Muscle of back (tissue), 13 donors: ENCODE results near the gene ST6GALNAC6. TPM values are rescaled to one million over a fixed set of nuclear protein-coding genes. Genes with fewer than 3 reads are reported as not detected.
A peak's percentile ranks its signal among the peaks of the same experiment; 100 is the strongest.

Experiments
- DNase-seq, 3 donors: peaks; one replicate each; pipeline versions ENCODE4 v3.0.0 to v3.0.0-alpha.2; 2013
- long read RNA-seq, 9 donors: transcript quantifications; one replicate each; lab custom pipeline, GENCODE V29; 2026
- polyA plus RNA-seq, 10 donors: library from polyadenylated mRNA; unstranded; fragments of 120-200 nt; gene quantifications; one replicate each; pipeline ENCODE4 v1.2.1, GENCODE V29; 2013; ENCODE audit not compliant: insufficient read length in 10 of 10

The ST6GALNAC6 gene
- 10 to 100 TPM; 40.4 to 58.5 (median 46.6) TPM for polyA plus RNA-seq
- long read RNA-seq, donor 1, transcript ST6GALNAC6-204 (6 exons, 2,406 nt), result major isoform, 9 of 16 reads
- long read RNA-seq, donor 1, transcript ST6GALNAC6-205 (7 exons, 2,460 nt), result minor isoform, 5 of 16 reads
- long read RNA-seq, donor 1, partial matches to known transcripts, result 0 of 16 reads
- long read RNA-seq, donor 1, other reads (novel, unspliced or antisense), result 0 of 16 reads
- long read RNA-seq, donor 2, transcript ST6GALNAC6-204 (6 exons, 2,406 nt), result minor isoform, 5 of 15 reads
- long read RNA-seq, donor 2, transcript ST6GALNAC6-205 (7 exons, 2,460 nt), result major isoform, 8 of 15 reads
- long read RNA-seq, donor 2, partial matches to known transcripts, result 0 of 15 reads
- long read RNA-seq, donor 2, other reads (novel, unspliced or antisense), result 0 of 15 reads
- long read RNA-seq, donor 3, partial matches to known transcripts, result 0 of 1 reads
- long read RNA-seq, donor 3, other reads (novel, unspliced or antisense), result 0 of 1 reads
- long read RNA-seq, donor 4, transcript ST6GALNAC6-204 (6 exons, 2,406 nt), result major isoform, 9 of 14 reads
- long read RNA-seq, donor 4, partial matches to known transcripts, result 0 of 14 reads
- long read RNA-seq, donor 4, other reads (novel, unspliced or antisense), result 0 of 14 reads
- long read RNA-seq, donor 5, transcript ST6GALNAC6-205 (7 exons, 2,460 nt), result major isoform, 7 of 13 reads
- long read RNA-seq, donor 5, partial matches to known transcripts, result 0 of 13 reads
- long read RNA-seq, donor 5, other reads (novel, unspliced or antisense), result 0 of 13 reads
- long read RNA-seq, donor 6, transcript ST6GALNAC6-204 (6 exons, 2,406 nt), result major isoform, 5 of 13 reads
- long read RNA-seq, donor 6, partial matches to known transcripts, result 0 of 13 reads
- long read RNA-seq, donor 6, other reads (novel, unspliced or antisense), result 0 of 13 reads
- long read RNA-seq, donor 7, transcript ST6GALNAC6-204 (6 exons, 2,406 nt), result major isoform, 7 of 12 reads
- long read RNA-seq, donor 7, partial matches to known transcripts, result 0 of 12 reads
- long read RNA-seq, donor 7, other reads (novel, unspliced or antisense), result 0 of 12 reads
- long read RNA-seq, donor 8, partial matches to known transcripts, result 0 of 5 reads
- long read RNA-seq, donor 8, other reads (novel, unspliced or antisense), result 0 of 5 reads
- long read RNA-seq, donor 9, partial matches to known transcripts, result 0 of 1 reads
- long read RNA-seq, donor 9, other reads (novel, unspliced or antisense), result 0 of 1 reads

DNA sequence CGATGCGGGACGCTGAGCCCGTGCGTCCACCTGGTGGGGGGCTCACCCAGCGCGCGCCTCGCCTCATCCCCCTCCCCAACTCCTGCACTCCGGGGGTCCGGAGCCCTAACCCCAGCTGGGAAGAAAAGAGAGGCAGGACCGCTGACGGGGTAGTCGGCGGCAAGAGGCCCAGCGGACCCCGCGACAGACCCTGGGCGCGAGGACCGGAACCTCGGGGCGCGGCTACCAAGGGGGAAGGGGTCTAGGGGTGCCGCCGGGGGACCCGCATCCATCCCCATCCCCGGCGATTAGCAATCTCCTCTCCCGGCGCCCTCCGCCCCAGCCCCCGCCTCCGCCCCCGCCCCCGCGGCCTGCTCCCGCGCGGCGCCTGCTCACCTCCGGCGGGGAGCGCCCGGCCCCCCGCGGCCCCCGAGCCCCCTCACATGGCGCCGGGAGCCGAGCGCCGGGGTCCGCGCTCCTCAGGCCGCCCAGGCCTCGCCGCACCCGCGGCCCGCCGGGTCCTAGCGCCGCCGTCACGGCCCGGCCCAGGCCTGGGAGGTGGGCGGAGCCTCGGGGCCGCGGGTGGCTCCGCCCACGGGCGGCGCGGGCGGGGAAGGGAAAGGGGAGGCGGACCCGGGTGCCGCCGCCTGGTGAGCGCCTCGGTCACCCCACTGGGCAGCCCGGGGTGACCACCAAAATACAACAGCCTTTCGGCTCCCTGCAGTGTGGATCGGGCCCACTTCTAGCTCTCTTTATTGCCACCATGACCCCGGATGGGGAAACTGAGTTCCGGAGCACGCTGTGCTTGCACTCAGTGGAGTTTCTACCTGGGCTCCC lies at the start of gene ST6GALNAC6:
TSS of gene ST6GALNAC6 (minus strand) at position 476 of the 816 bp plus-strand sequence. CDS start 1,622 bp downstream, outside the sequence.
- DNase-seq, result peak; percentile 82 to 90 (median 88)

- no peak for DNase-seq
Measured at GRCh38 chr9:127947841-127948710, 48.7 kb upstream of the ST6GALNAC6 start.

DNA sequence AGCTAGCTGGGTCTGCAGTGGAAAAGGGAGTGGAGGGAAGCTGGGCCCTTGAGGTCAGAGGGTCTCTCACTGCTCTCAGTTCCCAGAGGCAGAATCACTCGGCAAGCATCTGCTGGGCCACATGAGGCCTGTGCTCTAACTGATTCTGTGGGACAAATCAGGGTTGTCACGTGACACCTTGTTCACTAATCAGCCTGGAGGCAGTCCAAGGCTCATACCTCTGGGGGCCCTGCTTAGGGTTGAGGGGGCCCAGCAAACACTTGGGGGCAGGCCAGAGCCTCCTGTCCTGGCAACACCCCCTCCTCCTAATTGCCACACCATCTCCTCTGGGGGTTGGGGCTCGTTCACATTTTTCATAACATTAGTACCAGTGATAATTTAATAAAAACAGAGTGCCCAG lies 47.3 kb upstream of the ST6GALNAC6 start:
- DNase-seq, result no peak

GRCh38 chr9:127945942-127946341 lies 46.5 kb upstream of the ST6GALNAC6 start:
- DNase-seq, result no peak

- DNase-seq, result no peak
Measured at GRCh38 chr9:127945338-127945737, 45.9 kb upstream of the ST6GALNAC6 start.

DNA sequence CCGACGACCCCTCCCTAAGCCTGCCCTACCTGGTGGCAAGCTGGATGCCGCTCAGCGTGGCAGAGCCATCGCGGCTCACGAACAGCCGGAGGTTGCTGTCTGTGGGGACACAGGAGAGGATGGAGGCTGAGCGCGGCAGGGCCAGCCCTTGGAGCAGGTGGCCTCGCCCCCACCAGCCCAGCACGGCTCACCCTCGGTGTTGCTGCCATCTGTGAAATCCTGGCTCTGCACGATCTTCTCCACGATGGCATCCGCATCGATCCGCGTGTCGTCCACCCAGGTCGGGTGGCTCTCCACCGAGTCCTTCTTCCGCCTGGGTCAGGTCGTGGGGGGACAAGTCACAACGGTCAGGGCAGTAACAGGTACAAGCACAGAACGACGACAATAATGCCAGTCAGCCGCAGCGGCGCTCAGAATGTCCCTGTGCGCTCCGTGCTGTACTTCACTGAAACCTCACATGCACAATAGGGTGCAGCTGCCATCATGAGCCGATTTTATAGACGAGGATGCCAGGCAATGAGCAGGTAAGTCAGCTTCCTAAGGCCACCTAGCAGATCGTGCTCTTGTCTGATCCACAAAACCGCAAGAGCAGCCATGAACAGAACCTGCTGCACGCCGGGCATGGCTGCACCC lies 45.3 kb upstream of the ST6GALNAC6 start:
- DNase-seq, result no peak

GRCh38 chr9:127943731-127944144 lies 44.3 kb upstream of the ST6GALNAC6 start:
- peak in 2 of 3 donors; percentile 78 to 83 for DNase-seq

DNA sequence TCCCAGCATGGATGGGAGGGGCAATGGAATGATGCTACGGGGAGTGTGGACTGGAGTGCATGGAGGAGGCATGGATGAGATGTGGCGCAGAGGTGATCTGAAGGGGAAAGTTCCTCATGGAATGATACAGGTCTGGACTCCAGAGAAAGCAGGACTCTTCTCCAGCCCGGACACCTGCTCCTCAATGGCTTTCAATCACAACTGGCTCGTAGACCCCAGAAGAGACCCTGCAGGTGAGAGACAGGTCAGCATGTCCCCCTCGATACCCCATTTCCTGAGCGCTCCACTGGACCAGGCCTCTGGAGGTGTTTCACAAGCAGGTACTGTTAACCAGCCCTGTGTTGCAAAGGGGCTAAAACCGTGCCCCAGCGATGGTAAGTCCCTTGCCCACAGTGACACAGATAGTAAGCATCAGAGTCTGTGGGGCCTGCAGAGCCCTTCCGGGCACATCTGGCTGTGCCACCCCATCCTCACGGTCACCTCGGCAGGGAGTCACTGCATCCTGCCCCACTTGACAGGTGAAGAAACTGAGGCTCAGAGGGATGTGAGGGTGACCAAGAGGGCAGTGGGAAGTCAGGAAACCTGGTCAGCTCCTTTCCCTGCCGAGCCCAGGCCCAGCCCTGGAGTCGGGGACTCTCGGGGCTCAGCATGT lies 43.7 kb upstream of the ST6GALNAC6 start:
- no peak for DNase-seq

DNA sequence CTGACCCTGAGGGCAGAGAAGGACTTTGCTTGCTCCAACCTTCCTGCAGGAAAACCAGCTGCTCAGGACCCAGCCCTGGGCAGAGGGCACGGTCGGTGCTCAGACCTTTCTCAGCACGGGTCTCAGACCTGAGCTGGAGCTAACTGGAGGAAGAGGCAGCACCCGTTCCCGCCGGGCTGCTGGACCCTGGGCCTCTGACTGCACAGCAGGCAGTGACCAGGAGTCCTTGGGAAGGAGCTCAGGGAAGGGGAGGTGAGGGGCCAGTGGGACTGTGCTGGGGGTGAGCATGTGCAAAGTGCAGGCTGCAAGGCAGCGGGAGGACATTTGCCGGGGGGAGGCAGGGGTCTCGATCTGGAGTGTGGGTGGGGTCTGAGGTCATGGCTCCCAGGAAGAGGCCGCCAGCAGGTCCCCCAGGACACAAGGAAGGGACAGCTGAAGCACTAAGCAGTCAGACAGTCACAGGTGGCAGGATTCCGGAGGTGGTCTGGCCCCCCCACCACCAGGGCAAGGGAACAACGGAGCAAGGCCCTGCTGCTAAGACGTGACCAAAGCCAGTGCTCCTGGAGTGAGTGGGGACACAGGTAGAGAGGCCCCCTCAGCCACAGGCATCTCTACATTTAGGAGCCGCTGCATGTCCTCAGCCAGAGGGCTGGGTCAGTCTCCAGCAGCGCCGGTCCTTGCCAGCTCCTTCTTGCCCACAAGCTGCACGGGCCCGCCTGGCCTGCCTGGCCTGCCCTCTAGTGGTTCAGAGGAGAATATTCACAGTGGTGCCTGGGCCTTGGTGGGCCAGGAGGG lies 43.0 kb upstream of the ST6GALNAC6 start:
- peak in 2 of 3 donors; percentile 55 to 79 for DNase-seq

GRCh38 chr9:127941961-127942215 lies 42.5 kb upstream of the ST6GALNAC6 start:
- DNase-seq, result no peak

GRCh38 chr9:127941062-127941960 lies 41.9 kb upstream of the ST6GALNAC6 start:
- DNase-seq, result no peak

DNA sequence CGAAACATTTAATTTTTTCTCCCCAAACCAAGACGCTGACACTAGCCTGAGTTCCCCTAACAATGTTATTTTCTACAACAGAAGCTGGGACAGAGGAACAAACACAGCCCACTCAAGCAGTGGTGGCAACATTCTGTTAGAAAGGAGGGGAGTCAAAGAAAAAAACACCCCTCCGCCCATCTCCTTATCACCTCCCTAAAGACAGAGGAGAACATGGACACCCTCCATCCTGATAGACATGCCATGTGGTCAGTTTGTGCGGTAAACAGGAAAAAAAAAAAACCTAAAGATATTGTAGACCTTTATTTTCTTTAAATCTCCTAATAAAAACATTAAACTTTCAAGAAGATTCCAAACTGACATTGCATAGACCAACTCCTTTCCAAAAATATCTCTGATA lies 41.2 kb upstream of the ST6GALNAC6 start:
- DNase-seq, result no peak

GRCh38 chr9:127938298-127938690 lies 38.9 kb upstream of the ST6GALNAC6 start:
- DNase-seq, result peak in 1 of 3 donors; percentile 75

DNA sequence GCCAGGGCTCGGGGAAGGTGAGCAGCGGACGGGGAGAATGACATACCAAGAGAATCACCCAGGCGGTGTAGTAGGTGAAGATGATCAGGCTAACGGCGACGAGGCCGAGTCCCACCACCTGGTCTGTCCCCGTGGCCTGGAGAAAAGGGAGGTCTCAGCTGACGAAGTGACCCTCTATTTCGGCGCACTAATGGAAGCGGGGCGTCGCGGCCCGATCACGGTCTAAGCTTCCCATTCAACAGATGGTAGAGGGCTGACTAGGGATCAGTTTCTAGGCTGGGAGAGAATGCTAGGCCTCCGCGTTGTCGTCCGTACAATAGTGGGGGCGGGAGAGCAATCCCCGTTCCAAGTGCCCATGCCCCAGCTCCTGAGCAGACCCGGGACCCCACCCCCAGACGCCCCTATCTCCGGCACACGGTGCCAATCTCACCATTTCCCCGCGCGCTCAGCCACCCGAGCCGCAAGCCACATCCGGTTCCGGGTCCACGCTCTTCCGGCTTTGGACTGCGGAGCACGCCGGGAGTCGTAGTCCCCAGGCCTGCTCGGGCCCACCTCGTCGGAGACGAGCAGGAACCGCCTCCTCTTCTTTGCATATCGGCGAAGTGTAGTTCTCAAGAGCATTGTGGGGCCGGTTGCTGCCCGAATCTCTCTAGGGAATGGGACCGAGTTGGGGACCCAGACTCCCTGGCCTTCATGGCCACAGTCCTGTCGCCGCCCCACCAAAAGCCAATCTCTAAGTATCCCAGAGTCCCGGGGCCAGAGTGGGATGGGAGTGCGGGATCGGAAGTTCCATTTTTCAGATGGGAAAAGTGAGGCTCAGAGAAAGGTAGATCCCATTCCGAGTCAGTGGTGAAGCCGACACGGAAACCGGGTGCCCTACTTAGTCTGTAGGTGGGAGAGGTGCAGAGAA lies 38.2 kb upstream of the ST6GALNAC6 start, which contains the start of gene DPM2:
TSS of gene DPM2 (minus strand) at position 467 of the 910 bp plus-strand sequence. CDS start at position 433, 34 bp downstream.
- DNase-seq, result peak; percentile 83 to 96 (median 93)

GRCh38 chr9:127937056-127937387 lies 37.6 kb upstream of the ST6GALNAC6 start:
- DNase-seq, result no peak

DNA sequence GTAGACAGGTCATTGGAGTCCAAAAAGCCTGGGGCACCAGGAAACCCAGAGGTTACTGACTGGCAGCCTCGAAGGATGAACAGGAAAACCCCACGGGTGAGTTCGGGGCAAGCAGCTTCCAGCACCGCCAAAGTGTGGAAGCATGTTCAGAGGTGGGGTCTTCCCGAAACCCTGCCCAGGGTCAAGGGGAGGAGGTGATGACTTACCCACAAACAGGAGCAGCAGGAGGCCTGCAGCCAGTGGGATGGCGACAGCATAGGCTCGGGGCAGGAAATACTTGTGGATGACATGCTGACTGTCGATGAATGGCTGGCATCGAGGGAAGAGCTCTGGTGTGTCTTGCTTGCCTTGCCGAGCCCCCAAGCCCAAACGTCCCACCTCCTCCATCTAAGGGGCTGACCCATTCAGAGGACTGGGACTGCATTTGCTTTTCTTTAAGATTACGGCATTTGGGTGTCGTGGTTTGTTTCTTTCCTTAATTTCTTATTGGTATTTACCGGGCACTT lies 37.0 kb upstream of the ST6GALNAC6 start:
- DNase-seq, result no peak
